HG03066 (cell line): ENCODE measurements around the gene APH1B.
"Not testable (repeated sequence)": the region's sequence is repeated elsewhere in the genome, so short reads cannot be mapped to it uniquely, and the experiment has no call there.

Source experiments
- ATAC-seq: cut with Tn5 transposase; IDR thresholded peaks from one replicate; pipeline ENCODE4 v1.9.1; 2021; ENCODE audit warnings: low read depth; ENCODE audit not compliant: unreplicated experiment

APH1B gene

GRCh38 chr15:63294359-63294758 is 17.0 kb downstream of the APH1B start:
- ATAC-seq, result no peak

DNA sequence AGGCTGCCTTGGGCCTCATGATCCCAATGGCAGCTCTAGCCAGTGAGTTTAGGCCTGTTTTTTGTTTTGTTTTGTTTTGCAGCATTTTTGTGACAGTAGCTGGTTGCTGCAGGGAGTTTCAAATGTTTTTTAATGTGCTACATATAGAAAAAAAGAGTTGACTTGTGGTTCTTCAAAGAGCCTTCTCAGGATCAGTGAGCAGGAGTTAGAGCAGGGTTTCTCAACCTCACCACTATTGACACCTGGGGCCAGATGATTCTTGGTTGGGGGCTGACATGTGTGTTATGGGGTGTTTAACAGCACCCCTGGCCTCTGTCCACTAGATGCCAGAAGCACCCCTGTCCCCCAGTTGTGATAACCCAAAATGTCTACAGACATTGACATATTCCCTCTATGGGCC is 17.9 kb downstream of the APH1B start:
- no peak for ATAC-seq

GRCh38 chr15:63296195-63296594 is 18.8 kb downstream of the APH1B start:
- ATAC-seq, result no peak

GRCh38 chr15:63299943-63300575 is 22.7 kb downstream of the APH1B start:
- ATAC-seq, result no peak

GRCh38 chr15:63301088-63301487 is 23.7 kb downstream of the APH1B start:
- no peak for ATAC-seq

- no peak for ATAC-seq
These were observed 27.9 kb downstream of the APH1B start for GRCh38 chr15:63305260-63305659.

DNA sequence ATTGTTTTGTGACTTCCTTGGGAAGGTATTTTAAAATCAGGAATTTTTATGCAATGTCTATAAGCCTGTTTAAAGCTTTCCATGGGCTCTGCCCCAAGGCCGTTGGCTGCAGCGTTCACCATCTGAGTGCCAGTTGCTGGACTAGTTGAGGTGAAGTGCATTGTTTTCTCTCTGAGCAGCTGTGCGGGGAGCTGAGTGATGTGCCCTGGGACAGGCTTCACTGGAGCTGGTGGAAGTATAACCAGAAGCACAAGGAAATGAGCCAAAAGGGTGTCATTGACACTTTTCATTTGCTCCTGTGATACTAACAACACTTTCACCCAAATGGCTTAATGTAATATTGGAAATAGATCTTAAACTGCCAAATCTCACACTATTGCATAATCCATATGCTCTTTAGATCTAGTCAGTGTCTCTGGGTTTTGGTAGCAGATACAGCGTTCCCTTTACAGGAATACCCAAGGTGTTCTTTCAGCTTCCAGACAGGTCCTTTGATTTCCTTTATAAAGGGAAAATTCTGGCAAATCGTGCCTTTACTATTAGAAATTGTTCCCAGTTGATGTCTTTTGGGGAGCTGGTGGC is 29.2 kb downstream of the APH1B start:
- no peak for ATAC-seq

DNA sequence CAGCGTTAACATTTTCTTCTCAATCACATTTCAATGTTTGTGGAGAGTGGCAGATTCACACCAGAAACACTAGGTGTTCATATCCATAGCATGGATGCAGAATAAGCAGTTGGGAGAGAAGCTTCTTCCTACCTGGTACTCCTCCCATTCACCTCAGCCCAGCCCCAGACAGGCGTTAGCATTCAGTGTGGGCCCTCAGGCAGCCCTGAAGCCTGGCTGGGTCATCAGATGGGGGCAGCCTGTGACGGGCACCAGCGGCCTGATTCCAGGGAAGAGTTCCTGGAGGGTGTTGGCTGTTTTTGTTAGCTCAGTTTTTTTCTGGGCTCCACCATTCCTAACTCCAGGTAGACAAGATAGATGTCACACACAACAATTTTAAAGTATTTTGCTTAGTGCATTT is 31.1 kb downstream of the APH1B start:
- ATAC-seq, result no peak

GRCh38 chr15:63308947-63309346 is 31.5 kb downstream of the APH1B start:
- ATAC-seq, result no peak

- no peak for ATAC-seq
These were observed 33.2 kb downstream of the APH1B start for GRCh38 chr15:63310646-63311045.

DNA sequence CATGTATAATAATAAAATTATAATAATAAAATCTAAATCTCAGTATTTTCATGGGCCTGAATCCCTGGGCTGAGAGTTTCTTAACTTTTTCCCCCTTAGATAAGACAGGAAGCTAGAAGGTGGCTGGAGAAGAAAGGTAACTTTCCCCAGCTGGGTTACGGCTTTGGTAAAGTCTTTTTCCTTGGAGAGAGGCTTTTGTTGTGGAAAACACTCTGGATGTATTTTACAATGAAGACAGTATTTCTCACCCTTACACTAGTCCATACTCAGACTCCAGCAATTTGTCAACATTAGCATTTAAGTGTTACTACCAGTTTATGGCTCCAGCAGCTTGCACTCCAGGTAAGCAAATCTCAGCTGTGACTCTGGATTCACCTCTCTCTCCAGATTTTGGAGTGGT is 34.9 kb downstream of the APH1B start:
- ATAC-seq, result no peak

DNA sequence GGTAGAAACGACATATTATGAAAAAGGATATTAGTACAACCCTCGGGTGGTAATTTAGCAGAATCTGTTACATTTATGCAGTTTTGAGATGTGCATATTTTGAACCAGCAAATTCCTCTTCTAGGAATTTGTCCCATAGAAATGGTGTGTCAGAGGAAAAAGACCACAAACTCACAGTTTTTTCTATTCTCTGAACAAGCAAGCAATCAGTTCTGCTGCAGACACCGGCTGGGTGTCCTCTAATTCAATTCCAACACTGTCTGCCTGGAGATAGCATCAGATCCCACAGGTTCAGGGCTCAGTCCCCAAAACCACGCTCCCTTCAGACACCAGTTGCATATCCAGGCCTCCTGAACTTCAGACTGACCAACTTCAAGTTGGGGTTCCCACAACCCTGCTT is 36.4 kb downstream of the APH1B start:
- ATAC-seq, result no peak

GRCh38 chr15:63314409-63314808 is 37.0 kb downstream of the APH1B start:
- ATAC-seq, result no peak

GRCh38 chr15:63318344-63318743 is 40.9 kb downstream of the APH1B start:
- ATAC-seq, result no peak

GRCh38 chr15:63319065-63319464 is 41.7 kb downstream of the APH1B start:
- ATAC-seq, result no peak

- ATAC-seq, result not testable (repeated sequence)
These were observed 43.0 kb downstream of the APH1B start for GRCh38 chr15:63320446-63320845.

DNA sequence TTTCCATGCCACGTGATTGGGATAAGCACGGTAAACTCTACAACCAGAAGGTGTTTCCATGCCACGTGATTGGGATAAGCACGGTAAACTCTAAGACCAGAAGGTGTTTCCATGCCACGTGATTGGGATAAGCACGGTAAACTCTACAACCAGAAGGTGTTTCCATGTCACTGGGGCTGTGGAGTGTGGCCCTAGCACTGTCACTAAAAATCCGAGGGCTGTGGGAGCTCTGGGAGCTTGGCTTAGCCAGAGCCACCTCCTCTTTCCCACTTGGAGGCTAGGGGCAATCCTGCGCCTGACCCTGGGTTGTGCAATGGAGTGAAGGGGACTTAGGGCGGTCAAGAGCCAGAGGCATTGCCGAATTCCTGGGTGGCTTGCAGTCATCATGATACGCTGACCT is 43.6 kb downstream of the APH1B start:
- not testable (repeated sequence) for ATAC-seq

GRCh38 chr15:63321462-63321861 is 44.1 kb downstream of the APH1B start:
- ATAC-seq, result no peak

- no peak for ATAC-seq
These were observed 45.1 kb downstream of the APH1B start for GRCh38 chr15:63322541-63322940.

DNA sequence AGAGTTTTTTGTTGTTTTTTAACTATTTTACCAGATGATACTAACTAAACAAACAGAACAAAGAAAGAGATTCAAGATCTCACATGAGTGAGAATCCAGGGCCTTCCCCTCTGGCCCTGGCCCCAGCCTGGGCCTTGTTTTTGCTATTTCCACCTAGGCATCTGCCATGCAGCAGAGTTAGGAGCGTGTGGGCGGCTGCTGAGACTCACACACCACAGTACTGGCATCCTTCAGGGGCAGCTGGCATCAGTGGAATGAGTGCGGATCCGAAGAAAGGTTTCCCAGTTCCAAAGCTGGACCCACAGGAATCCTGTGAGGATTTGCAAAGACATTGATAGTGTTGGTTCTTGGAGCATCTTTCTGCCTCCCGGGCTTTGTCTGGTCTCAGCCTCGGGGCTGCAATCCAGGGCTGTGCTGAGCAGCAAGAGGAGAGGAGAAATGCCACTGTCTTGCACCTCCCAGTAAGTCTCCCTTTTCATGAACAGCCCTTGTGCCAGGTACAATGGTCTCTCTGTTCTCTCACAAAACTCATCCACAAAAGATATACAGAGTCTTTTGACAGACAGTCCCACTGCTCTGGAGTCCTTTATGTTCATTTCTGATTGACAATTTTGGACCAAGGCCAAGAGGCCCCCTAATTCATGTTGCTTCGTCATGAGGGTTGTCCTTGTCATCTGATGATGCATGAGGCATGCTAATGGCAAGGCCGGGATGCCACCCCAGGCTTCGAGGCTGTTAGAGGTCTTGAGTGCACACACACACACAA is 46.6 kb downstream of the APH1B start:
- ATAC-seq, result no peak

- ATAC-seq, result no peak
These were observed 47.4 kb downstream of the APH1B start for GRCh38 chr15:63324770-63325169.
